ENCODE data around the gene NAV3. TPM values are rescaled to one million over a fixed set of nuclear protein-coding genes. Genes with fewer than 3 reads are reported as not detected.

NAV3 gene
- total RNA-seq, 1 experiment from 2014 or later: 6.8 TPM

DNA sequence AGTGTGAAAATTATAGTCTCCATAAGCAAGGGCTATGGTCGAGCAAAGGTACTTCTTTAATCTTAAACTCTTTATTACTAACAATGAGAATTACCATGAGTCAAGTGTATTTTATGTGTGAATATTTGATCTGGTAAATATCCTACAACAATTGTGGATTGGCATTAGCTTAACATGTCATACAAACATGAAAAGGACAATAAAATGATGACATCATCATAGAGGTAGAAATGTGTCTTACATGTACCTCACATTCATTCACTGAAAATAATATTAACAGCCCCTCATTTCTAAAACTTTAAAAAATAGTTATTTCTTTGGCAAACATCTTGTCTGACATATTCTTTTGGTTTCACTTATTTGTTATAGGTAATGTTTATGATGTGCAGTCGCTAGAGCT, 355.0 kb downstream of the NAV3 start:
- intact Hi-C loops (cut with micrococcal nuclease): loop anchor here (2.0 kb wide), 1 partner anchor 213 kb away; no protein-coding TSS in a partner anchor
- Histone ChIP-seq H3K79me2 (ENCODE audit: low read length) (no peaks in the 10 kb centered on the region), H4K20me1 (ENCODE audit: low read length) (no peaks in the 10 kb centered on the region), H3K9ac (ENCODE audit: low read length) (no peak overlapping the region), H3K27me3 (ENCODE audit: low read length) (no peaks in the 10 kb centered on the region), H3K27ac (ENCODE audit: low read length) (peak overlapping the region; percentile 82), H3K4me1 (ENCODE audit: insufficient read depth, low read length) (peaks cover 30% of the 10 kb centered on the region), H3K9me2 (replicated peaks; ENCODE audit: low read length) (no peaks in the 10 kb centered on the region), H2AFZ (ENCODE audit: low read length) (no peak overlapping the region), H3K4me2 (ENCODE audit: low read length) (peak overlapping the region; percentile 45; the same call in 1 of the 2 replicates), H3K9me3 (ENCODE audit: low read length) (no peaks in the 10 kb centered on the region), H3K36me3 (ENCODE audit: low read depth, low read length) (no peaks in the 10 kb centered on the region), H3F3A (ENCODE audit: low read length, unreplicated experiment) (peaks cover 5% of the 10 kb centered on the region), H3K4me3 (ENCODE audit: low read length) (no peak overlapping the region)
- BruUV-seq (replicated peaks): no TSS peak
- peak; percentile 39 for DNase-seq
- peak; percentile 35; the same call in 1 of the 2 replicates for ATAC-seq
- CTCF ChIA-PET: no interaction called here
- POLR2A ChIA-PET (ENCODE audit: unreplicated experiment): no interaction called here
- TF ChIP-seq EZH2phosphoT487 (IDR thresholded peaks at IDR 0.05; ENCODE audit: borderline replicate concordance, low read length) (no peak), EZH2 (IDR thresholded peaks at IDR 0.05; ENCODE audit: low read length, unreplicated experiment) (no peak)
- TF ChIP-seq, protein P1, sequence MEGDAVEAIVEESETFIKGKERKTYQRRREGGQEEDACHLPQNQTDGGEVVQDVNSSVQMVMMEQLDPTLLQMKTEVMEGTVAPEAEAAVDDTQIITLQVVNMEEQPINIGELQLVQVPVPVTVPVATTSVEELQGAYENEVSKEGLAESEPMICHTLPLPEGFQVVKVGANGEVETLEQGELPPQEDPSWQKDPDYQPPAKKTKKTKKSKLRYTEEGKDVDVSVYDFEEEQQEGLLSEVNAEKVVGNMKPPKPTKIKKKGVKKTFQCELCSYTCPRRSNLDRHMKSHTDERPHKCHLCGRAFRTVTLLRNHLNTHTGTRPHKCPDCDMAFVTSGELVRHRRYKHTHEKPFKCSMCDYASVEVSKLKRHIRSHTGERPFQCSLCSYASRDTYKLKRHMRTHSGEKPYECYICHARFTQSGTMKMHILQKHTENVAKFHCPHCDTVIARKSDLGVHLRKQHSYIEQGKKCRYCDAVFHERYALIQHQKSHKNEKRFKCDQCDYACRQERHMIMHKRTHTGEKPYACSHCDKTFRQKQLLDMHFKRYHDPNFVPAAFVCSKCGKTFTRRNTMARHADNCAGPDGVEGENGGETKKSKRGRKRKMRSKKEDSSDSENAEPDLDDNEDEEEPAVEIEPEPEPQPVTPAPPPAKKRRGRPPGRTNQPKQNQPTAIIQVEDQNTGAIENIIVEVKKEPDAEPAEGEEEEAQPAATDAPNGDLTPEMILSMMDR (conservative IDR thresholded peaks at IDR 0.05; ENCODE audit: low read depth, low read length): no peak

DNA sequence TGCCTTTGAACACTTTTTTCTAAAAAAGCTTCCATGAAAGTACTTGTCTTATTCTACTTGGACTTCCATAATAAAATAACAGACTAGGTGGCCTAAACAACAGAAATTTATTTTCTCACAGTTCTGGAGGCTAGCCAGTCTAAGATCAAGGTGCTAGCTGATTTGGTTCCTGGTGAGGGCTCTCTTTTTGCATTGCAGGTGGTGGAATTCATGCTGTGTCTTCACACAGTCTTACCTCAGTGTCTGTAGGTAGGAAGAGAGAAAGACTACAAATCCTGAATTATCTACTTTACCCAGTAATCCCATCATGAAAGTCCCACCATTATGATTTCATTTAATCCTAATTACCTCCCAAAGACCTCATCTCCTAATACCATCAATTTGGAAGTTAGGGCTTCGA, 356.0 kb downstream of the NAV3 start:
- H3K9me2 ChIP-seq (replicated peaks; ENCODE audit: low read length): no peaks in the 10 kb centered on the region
- DNase-seq: no peak
- no peaks in the 10 kb centered on the region for H3K36me3 ChIP-seq (ENCODE audit: low read depth, low read length)
- CTCF ChIA-PET: no interaction called here
- no peak overlapping the region for H3K27ac ChIP-seq (ENCODE audit: low read length)
- H3F3A ChIP-seq (ENCODE audit: low read length, unreplicated experiment): peaks cover 5% of the 10 kb centered on the region
- ATAC-seq: no peak
- TF ChIP-seq EZH2 (IDR thresholded peaks at IDR 0.05; ENCODE audit: low read length, unreplicated experiment) (no peak), EZH2phosphoT487 (IDR thresholded peaks at IDR 0.05; ENCODE audit: borderline replicate concordance, low read length) (no peak)
- TF ChIP-seq, protein P1 (conservative IDR thresholded peaks at IDR 0.05; ENCODE audit: low read depth, low read length): no peak
- no peaks in the 10 kb centered on the region for H3K79me2 ChIP-seq (ENCODE audit: low read length)
- POLR2A ChIA-PET (ENCODE audit: unreplicated experiment): interaction anchor here (0.5 kb wide), 1 partner anchor 714 kb away, joined by 3 read pairs; no protein-coding TSS in a partner anchor
- H3K27me3 ChIP-seq (ENCODE audit: low read length): no peaks in the 10 kb centered on the region
- no peaks in the 10 kb centered on the region for H3K9me3 ChIP-seq (ENCODE audit: low read length)
- intact Hi-C loops (cut with micrococcal nuclease): no loop called here
- H3K9ac ChIP-seq (ENCODE audit: low read length): no peak overlapping the region
- no peak overlapping the region for H3K4me3 ChIP-seq (ENCODE audit: low read length)
- BruUV-seq (replicated peaks): no TSS peak
- H3K4me1 ChIP-seq (ENCODE audit: insufficient read depth, low read length): peaks cover 38% of the 10 kb centered on the region
- H2AFZ ChIP-seq (ENCODE audit: low read length): no peak overlapping the region
- H3K4me2 ChIP-seq (ENCODE audit: low read length): no peak overlapping the region
- no peaks in the 10 kb centered on the region for H4K20me1 ChIP-seq (ENCODE audit: low read length)

DNA sequence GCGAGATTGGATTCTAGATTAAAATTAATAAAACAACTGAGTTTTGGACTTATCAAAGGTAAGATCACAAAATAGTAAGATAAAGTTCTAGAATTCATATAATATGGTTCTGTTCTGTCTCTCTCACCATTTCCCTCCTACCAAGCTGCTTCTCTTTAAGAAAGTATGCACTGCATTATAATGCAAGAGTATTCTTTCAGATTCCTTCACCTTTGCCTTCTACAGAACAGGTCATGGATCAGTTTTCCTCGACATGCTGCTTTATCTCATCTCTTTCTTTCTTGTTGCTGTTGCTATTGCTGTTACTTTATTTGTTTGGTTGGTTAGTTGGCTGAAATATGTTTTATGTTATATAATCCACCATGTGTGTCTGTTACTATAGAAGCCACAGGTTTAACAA, 357.0 kb downstream of the NAV3 start:
- H3K9ac ChIP-seq (ENCODE audit: low read length): no peak overlapping the region
- peaks cover 5% of the 10 kb centered on the region for H3F3A ChIP-seq (ENCODE audit: low read length, unreplicated experiment)
- H3K4me2 ChIP-seq (ENCODE audit: low read length): no peak overlapping the region
- TF ChIP-seq EZH2phosphoT487 (IDR thresholded peaks at IDR 0.05; ENCODE audit: borderline replicate concordance, low read length) (no peak), EZH2 (IDR thresholded peaks at IDR 0.05; ENCODE audit: low read length, unreplicated experiment) (no peak)
- TF ChIP-seq, protein P1 (conservative IDR thresholded peaks at IDR 0.05; ENCODE audit: low read depth, low read length): no peak
- H2AFZ ChIP-seq (ENCODE audit: low read length): no peak overlapping the region
- no peaks in the 10 kb centered on the region for H4K20me1 ChIP-seq (ENCODE audit: low read length)
- CTCF ChIA-PET: no interaction called here
- H3K4me1 ChIP-seq (ENCODE audit: insufficient read depth, low read length): peaks cover 44% of the 10 kb centered on the region
- intact Hi-C loops (cut with micrococcal nuclease): no loop called here
- POLR2A ChIA-PET (ENCODE audit: unreplicated experiment): no interaction called here
- no peaks in the 10 kb centered on the region for H3K79me2 ChIP-seq (ENCODE audit: low read length)
- DNase-seq: no peak
- no peak overlapping the region for H3K27ac ChIP-seq (ENCODE audit: low read length)
- no peaks in the 10 kb centered on the region for H3K9me2 ChIP-seq (replicated peaks; ENCODE audit: low read length)
- H3K36me3 ChIP-seq (ENCODE audit: low read depth, low read length): no peaks in the 10 kb centered on the region
- H3K4me3 ChIP-seq (ENCODE audit: low read length): no peak overlapping the region
- no peaks in the 10 kb centered on the region for H3K27me3 ChIP-seq (ENCODE audit: low read length)
- no peak for ATAC-seq
- H3K9me3 ChIP-seq (ENCODE audit: low read length): no peaks in the 10 kb centered on the region
- no TSS peak for BruUV-seq (replicated peaks)

Measured in PC-3 (cell line).